GM10847 (cell line): ENCODE measurements around the gene MACROD2.

Source experiments
- POLR2A ChIP-seq: IDR thresholded peaks from 2 replicates; pipeline ENCODE4 v1.6.1; 2011; ENCODE audit not compliant: insufficient read length; ENCODE audit errors: extremely low read depth

MACROD2 gene

DNA sequence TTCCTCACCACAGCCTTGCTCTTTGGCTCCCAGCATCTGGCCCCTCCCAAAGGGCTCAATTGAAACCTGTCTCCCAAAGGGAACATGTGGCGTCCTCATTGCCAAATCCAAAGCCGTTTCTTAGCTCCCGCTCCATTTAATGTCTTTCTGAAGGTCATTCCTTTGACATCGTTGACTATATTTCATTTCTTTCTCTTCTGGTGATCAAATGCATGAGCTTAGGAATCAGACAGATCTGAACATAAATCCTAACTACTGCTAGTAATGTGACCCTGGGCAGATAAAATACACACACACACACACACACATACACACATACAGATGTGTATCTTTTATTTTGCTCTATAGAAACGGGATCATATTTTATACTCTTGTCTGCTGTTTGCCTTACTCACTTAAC, 1306.8 kb downstream of the MACROD2 start:
- no peak for TF ChIP-seq POLR2A

DNA sequence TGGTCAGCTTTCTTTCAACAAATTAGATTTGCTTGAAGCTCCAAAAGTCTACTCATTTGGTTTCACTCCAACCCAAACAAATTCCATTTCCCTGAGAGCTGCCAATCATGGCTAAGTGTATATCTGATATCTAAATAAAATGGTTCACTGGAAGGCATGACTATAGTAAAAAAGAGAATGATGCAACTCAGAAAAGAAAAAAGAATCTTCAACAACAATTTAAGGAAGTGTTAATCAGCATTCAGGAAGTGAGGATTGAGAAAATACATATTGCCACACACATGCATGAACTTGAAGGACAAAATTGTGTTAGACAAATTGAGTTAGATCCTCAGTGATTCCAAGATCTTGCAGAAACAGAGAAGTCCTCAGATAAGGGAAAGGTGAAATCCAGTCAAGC, 1315.0 kb downstream of the MACROD2 start:
- no peak for TF ChIP-seq POLR2A

- no peak for TF ChIP-seq POLR2A
Measured at GRCh38 chr20:15316556-15316955, 1321.2 kb downstream of the MACROD2 start.

- no peak for TF ChIP-seq POLR2A
Measured at GRCh38 chr20:15317546-15318232, 1322.4 kb downstream of the MACROD2 start.

GRCh38 chr20:15318682-15319081, 1323.4 kb downstream of the MACROD2 start:
- no peak for TF ChIP-seq POLR2A

DNA sequence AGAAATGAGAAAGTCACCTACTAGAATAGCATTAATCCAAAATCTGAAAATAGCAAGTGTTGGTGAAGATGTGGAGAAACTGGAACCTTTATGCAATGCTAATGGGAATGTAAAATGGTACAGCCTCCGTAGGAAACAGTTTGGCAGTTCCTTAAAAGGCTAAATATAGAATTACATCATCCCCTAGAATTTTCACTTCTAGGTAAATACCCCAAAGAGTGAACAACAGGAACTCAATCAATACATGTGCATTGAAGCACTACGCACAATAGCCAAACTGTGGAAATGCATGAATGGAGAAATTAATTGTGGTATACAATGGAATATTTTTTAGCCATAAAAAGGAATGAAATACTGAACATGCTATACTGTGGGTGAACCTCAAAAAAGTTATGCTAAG, 1324.1 kb downstream of the MACROD2 start:
- TF ChIP-seq POLR2A: no peak

GRCh38 chr20:15320941-15321340, 1325.6 kb downstream of the MACROD2 start:
- no peak for TF ChIP-seq POLR2A

- no peak for TF ChIP-seq POLR2A
Measured at GRCh38 chr20:15327123-15327522, 1331.8 kb downstream of the MACROD2 start.

- no peak for TF ChIP-seq POLR2A
Measured at GRCh38 chr20:15328084-15328483, 1332.8 kb downstream of the MACROD2 start.

GRCh38 chr20:15332711-15333160, 1337.4 kb downstream of the MACROD2 start:
- no peak for TF ChIP-seq POLR2A

DNA sequence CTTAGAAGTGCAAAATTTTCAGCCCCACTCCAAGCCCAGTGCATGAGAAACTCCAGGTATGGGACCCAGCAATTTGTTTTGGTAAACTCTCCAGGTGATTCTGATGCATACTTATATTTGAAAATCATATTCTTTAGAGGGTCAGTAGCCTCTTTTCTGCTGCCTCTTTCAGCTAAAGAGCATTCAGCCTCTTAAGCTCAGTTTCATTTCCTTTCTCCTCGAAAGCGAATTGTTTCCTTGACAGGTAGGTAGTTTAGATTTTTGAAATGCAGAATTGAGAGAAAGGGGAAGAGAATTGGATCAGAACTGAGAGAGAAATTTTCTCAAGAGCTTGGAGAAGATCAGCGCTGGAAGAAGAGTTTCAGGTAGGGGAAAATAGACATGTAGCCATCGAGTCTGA, 1337.9 kb downstream of the MACROD2 start:
- no peak for TF ChIP-seq POLR2A

GRCh38 chr20:15336011-15336410, 1340.7 kb downstream of the MACROD2 start:
- TF ChIP-seq POLR2A: no peak

DNA sequence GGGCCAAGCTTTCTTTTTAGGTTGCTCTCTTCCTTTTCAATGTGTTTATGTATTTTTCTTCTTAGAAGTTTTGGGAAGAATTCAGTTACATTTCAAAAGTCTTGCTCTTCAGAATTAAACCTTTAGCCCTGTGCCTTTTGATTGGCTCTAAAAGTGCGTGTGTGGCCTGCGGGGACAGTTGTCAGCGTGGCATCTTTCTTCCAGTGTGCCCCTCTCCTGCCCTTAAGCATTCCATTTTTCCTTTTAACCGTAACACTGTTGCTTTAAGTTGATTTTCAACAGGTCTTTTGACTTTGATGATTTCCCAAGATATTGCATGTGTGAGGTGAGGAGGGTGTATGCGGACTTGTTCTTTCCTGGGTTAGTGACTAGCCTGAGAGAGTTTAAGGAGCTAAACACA, 1341.2 kb downstream of the MACROD2 start:
- no peak for TF ChIP-seq POLR2A

DNA sequence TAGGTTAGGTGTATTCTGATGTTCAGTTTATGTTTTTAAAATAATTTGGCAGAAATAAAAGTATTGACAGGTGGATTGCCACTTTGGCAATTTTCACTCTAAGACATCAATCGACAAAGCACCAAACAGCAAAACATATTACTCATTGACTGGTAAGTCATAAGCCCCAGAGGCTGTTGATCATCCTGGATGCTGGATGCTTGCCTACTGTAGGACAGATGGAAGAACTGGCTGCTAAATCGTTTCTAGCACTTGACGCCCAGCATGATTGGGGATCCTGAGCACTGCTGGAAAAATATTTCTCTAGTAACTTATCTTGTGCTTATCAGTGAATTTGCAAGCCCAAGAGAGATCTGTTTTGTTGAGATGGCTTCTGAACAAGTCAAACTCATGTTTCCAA, 1343.9 kb downstream of the MACROD2 start:
- no peak for TF ChIP-seq POLR2A

DNA sequence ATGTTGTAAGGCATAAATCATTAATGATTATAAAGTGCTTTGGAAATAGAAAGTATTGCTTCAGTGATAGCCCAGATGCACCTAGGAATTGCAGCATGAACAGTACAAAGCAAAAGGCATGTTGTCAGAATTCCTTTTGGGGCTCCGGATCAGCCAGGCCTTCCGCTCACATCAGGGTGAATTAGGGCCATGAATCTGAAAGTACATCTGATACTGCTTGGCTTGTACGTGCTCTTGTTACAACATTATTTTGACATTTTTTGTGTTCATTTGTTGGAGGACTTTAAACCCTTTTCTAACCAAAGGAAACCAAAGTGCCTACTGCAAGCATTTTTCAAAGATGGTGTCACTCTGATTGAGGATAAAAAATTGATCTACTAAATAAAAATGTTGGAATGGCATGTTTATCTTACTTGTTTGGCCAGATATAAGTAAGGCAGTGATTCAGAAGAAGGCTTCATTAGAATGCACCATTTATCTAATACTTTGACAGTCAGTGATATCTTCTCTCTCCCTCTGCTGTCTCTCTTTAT, 1347.7 kb downstream of the MACROD2 start:
- no peak for TF ChIP-seq POLR2A

GRCh38 chr20:15345287-15345686, 1350.0 kb downstream of the MACROD2 start:
- no peak for TF ChIP-seq POLR2A

- TF ChIP-seq POLR2A: no peak
Measured at GRCh38 chr20:15346657-15347280, 1351.5 kb downstream of the MACROD2 start.

DNA sequence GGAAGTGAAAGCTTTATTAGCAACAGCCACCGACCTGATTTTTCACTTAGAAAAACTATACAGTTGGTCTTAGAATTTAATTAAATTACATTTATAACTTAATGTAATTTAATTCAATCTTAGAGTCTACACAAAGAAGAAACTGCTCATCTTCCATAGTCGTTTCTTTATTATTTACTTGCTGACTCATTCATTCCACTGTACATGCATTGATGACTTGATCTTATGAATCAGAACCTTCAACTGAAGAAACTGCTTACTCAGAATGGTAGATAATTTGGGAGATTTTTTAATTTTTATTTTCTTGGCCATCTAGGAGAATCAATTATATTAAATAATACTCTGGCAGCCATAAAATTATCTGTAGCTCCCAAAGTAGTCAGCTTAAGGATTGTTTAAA, 1363.7 kb downstream of the MACROD2 start:
- no peak for TF ChIP-seq POLR2A
